SK-N-SH (cell line): ENCODE results near the gene NPC2.

Experiments
- ELF1 ChIP-seq: IDR thresholded peaks from 2 replicates; pipeline ENCODE4 v1.4.0; 2012
- EP300 ChIP-seq, 2 experiments: IDR thresholded peaks; 2 replicates each; pipeline versions ENCODE4 v1.4.0 to v1.6.1; 2012; ENCODE audit warnings: borderline replicate concordance in 1 of 2, low read depth in 1 of 2, low read length in 1 of 2
- MXI1 ChIP-seq: IDR thresholded peaks from 2 replicates; pipeline ENCODE4 v1.6.1; 2012; ENCODE audit warnings: mild to moderate bottlenecking, low read depth, low read length, improper control_type of control experiment
- RAD21 ChIP-seq: IDR thresholded peaks from 2 replicates; pipeline ENCODE4 v1.6.1; 2012; ENCODE audit warnings: mild to moderate bottlenecking, low read length
- SMC3 ChIP-seq: IDR thresholded peaks from 2 replicates; pipeline ENCODE4 v1.6.1; 2012; ENCODE audit warnings: low read depth, low read length, improper control_type of control experiment
- TAF1 ChIP-seq: IDR thresholded peaks from 2 replicates; pipeline ENCODE4 v1.6.1; 2012; ENCODE audit warnings: low read depth, mild to moderate bottlenecking, low read length, moderate library complexity, borderline replicate concordance
- TF ChIP-seq, protein P1 (sequence below): fragments of 200-600 bp; sonication (generic); IDR thresholded peaks from 2 replicates; pipeline ENCODE4 v1.6.1; 2017; ENCODE audit warnings: antibody characterized with exemption, mild to moderate bottlenecking, moderate library complexity
- TF ChIP-seq, protein P2 (sequence below): IDR thresholded peaks from 2 replicates; pipeline ENCODE4 v1.4.0; 2012; ENCODE audit warnings: low read depth

DNA sequence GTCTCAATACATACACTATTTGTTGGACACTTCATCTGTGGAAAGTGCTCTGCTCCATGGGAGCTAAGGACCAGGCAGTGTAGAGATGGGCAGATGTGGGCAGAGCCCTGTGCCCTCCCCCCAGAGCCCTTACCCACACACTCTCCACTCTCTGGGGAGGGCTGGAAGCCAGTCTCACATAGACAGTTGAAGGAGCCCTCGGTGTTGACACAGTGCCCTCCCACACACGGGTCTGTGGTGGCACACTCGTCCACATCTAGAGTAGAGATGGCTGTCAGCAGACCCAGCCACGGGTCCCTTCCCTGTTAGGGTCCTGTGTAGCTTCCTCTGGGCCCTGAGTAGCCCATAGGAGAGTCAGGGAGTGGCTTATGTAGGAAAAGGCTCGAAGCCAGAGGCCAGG is 14.7 kb upstream of the NPC2 start:
- no peak for TF ChIP-seq MXI1
- TF ChIP-seq, protein P1, sequence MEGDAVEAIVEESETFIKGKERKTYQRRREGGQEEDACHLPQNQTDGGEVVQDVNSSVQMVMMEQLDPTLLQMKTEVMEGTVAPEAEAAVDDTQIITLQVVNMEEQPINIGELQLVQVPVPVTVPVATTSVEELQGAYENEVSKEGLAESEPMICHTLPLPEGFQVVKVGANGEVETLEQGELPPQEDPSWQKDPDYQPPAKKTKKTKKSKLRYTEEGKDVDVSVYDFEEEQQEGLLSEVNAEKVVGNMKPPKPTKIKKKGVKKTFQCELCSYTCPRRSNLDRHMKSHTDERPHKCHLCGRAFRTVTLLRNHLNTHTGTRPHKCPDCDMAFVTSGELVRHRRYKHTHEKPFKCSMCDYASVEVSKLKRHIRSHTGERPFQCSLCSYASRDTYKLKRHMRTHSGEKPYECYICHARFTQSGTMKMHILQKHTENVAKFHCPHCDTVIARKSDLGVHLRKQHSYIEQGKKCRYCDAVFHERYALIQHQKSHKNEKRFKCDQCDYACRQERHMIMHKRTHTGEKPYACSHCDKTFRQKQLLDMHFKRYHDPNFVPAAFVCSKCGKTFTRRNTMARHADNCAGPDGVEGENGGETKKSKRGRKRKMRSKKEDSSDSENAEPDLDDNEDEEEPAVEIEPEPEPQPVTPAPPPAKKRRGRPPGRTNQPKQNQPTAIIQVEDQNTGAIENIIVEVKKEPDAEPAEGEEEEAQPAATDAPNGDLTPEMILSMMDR = no peak
- no peak for TF ChIP-seq EP300 (IDR thresholded peaks at IDR 0.05; ENCODE audit: borderline replicate concordance in 1 of 2, low read depth in 1 of 2, low read length in 1 of 2)
- TF ChIP-seq, protein P2, sequence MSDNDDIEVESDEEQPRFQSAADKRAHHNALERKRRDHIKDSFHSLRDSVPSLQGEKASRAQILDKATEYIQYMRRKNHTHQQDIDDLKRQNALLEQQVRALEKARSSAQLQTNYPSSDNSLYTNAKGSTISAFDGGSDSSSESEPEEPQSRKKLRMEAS = no peak
- TF ChIP-seq TAF1 = no peak
- TF ChIP-seq SMC3 = no peak
- no peak for TF ChIP-seq ELF1
- TF ChIP-seq RAD21 = no peak
